Kidney (tissue), 14 donors: ENCODE data around the gene ZNF212. TPM values are rescaled to one million over a fixed set of nuclear protein-coding genes. Genes with fewer than 3 reads are reported as not detected.
A peak's percentile ranks its signal among the peaks of the same experiment; 100 is the strongest.

Experiments
- DNase-seq, 5 donors: peaks; one replicate each; pipeline ENCODE4 v3.0.0-alpha.2; 2013 to 2020
- FAIRE-seq: peaks from 2 replicates; lab custom pipeline; 2012; peaks lifted over from hg19 to GRCh38; lab: Jason Lieb, UNC
- H3K27ac ChIP-seq, 2 donors: one replicate each; pipeline ENCODE4 v1.7.0; 2013; ENCODE audit warnings: low read depth in 2 of 2, low read length in 2 of 2, inconsistent platforms in 1 of 2
- H3K27me3 ChIP-seq: one replicate; pipeline ENCODE4 v1.7.1; 2013; ENCODE audit warnings: low read length, inconsistent platforms; ENCODE audit not compliant: control insufficient read depth, insufficient read depth
- H3K36me3 ChIP-seq, 3 donors: one replicate each; pipeline versions ENCODE4 v1.7.0 to v1.7.1; 2013; ENCODE audit warnings: low read length in 3 of 3, control low read depth in 1 of 3, inconsistent platforms in 1 of 3; ENCODE audit not compliant: insufficient read depth in 3 of 3, control insufficient read depth in 2 of 3
- H3K4me1 ChIP-seq, 3 donors: one replicate each; pipeline versions ENCODE4 v1.7.0 to v1.7.1; 2013; ENCODE audit warnings: low read length in 3 of 3, inconsistent platforms in 1 of 3, low read depth in 1 of 3; ENCODE audit not compliant: control insufficient read depth in 2 of 3, insufficient read depth in 2 of 3
- H3K4me3 ChIP-seq, 3 donors: one replicate each; pipeline versions ENCODE4 v1.7.0 to v1.8.1; 2013; ENCODE audit warnings: low read length in 3 of 3, control low read depth in 1 of 3, inconsistent platforms in 1 of 3
- H3K9ac ChIP-seq, 3 donors: one replicate each; pipeline versions ENCODE4 v1.7.0 to v1.7.1; 2013; ENCODE audit warnings: low read length in 3 of 3, control low read depth in 1 of 3, inconsistent platforms in 1 of 3
- H3K9me3 ChIP-seq, 3 donors: one replicate each; pipeline versions ENCODE4 v1.7.0 to v1.7.1; 2013; ENCODE audit warnings: low read length in 3 of 3, control low read depth in 1 of 3, inconsistent platforms in 1 of 3; ENCODE audit not compliant: control insufficient read depth in 2 of 3, insufficient read depth in 1 of 3
- intact Hi-C: fragments of 100-400 bp; cut with DNase I; formaldehyde crosslinking; loops from one replicate; pipeline ENCODE4 v1.11.1; 2022
- polyA plus RNA-seq: library from polyadenylated mRNA; stranded (reverse); fragments of 350-450 nt; fragmentation: Illumina TruSeq; extraction: RNeasy Lipid Tissue Mini Kit (QIAGEN cat#74804); gene quantifications from one replicate; pipeline ENCODE4 v1.2.3, GENCODE V29; 2014; ENCODE audit warnings: low read depth, low replicate concordance; ENCODE audit not compliant: insufficient read depth
- total RNA-seq: library from RNA; stranded (reverse); fragmentation: NEBNext Ultra II Directional; extraction: Animal tissue kit (Norgen Biotek cat#: 25700); gene quantifications from one replicate; pipeline ENCODE4 v1.2.1, GENCODE V29; 2021
- TF ChIP-seq, protein P1 (sequence below): IDR thresholded peaks from 3 replicates; pipeline ENCODE4 v1.5.1; 2012; ENCODE audit warnings: mild to moderate bottlenecking, moderate library complexity, borderline replicate concordance; ENCODE audit not compliant: insufficient read depth; ENCODE audit errors: extremely low read depth
- donor health status: control.
- donor health status: control.
- donor health status: control.
- donor health status: control.
- donor health status: control.
- donor health status: DM: yes; HTN: yes; CAD: no.
- donor health status: Normal renal cell carcinoma (clear cell type).

The ZNF212 gene
- total and polyA plus RNA-seq, 2 donors from 2014 or later, result 7.9 to 13.4 TPM

DNA sequence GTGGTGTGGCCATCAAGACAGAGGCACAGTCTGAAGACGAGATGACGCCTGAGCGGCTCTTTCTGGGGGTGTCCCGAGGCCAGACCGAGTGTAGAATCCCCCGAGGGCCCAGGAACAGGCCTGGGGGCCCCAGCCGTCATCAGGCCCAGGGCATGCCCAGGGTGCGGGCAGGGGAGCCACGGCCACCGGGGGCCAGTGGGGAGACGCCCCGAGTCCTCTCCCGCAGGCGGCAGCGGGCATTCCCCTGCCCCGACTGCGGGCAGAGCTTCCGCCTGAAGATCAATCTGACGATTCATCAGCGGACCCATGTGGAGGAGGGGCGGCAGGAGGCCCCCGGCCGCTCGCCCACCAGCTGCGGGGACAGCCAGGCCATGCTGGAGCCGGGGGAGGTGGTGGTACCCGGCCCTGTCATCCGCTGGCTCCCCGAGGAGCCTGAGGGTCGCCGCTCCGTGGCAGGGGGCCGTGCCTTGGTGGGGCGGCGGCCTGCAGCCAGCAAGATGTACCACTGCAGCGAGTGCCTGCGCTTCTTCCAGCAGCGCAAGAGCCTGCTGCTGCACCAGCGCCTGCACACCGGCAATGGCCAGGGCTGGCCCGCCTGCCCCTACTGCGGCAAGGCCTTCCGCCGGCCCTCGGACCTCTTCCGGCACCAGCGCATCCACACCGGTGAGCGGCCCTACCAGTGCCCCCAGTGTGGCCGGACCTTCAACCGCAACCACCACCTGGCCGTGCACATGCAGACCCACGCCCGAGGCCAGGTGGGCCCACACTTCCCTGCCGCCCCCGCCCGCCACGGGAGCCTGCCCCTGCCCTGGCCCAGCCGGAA lies 42.3 kb downstream of the ZNF212 start:
- intact Hi-C loops, result no loop called here
- Histone ChIP-seq H3K27ac (no peak overlapping the region), H3K9me3 (no peaks in the 10 kb centered on the region), H3K4me3 (no peak overlapping the region), H3K4me1 (peaks cover 0 to 6% (median 6%) of the 10 kb centered on the region in 3 donors), H3K9ac (no peak overlapping the region), H3K36me3 (peaks cover 0 to 14% (median 9%) of the 10 kb centered on the region in 3 donors), H3K27me3 (no peaks in the 10 kb centered on the region)
- TF ChIP-seq, protein P1, sequence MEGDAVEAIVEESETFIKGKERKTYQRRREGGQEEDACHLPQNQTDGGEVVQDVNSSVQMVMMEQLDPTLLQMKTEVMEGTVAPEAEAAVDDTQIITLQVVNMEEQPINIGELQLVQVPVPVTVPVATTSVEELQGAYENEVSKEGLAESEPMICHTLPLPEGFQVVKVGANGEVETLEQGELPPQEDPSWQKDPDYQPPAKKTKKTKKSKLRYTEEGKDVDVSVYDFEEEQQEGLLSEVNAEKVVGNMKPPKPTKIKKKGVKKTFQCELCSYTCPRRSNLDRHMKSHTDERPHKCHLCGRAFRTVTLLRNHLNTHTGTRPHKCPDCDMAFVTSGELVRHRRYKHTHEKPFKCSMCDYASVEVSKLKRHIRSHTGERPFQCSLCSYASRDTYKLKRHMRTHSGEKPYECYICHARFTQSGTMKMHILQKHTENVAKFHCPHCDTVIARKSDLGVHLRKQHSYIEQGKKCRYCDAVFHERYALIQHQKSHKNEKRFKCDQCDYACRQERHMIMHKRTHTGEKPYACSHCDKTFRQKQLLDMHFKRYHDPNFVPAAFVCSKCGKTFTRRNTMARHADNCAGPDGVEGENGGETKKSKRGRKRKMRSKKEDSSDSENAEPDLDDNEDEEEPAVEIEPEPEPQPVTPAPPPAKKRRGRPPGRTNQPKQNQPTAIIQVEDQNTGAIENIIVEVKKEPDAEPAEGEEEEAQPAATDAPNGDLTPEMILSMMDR, result no peak
- FAIRE-seq (no peak), DNase-seq (peak in 1 of 5 donors; percentile 72)

DNA sequence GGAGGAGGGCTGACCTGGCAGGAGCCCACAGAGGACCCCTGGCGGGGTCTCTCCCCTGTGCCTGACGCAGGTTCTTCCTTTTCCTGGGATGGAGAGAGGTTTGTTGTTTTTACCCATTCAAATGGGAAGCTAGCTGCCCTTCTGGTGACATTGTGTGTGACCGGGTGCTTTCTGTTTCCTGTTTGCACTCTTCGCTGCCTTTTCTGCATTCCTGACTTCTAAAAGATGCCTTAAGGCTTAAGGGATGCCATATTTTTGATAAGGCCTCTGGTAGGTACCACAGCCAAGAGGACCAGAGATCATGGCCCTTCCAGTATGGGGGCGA lies 42.8 kb downstream of the ZNF212 start:
- H3K27ac ChIP-seq, result no peak overlapping the region
- DNase-seq (no peak), FAIRE-seq (no peak)
- H3K36me3 ChIP-seq, result peaks cover 0 to 14% (median 9%) of the 10 kb centered on the region in 3 donors
- TF ChIP-seq, protein P1, result no peak
- H3K27me3 ChIP-seq, result no peaks in the 10 kb centered on the region
- intact Hi-C loops, result no loop called here
- no peak overlapping the region for H3K9ac ChIP-seq
- H3K4me1 ChIP-seq, result peaks cover 0 to 6% (median 6%) of the 10 kb centered on the region in 3 donors
- H3K9me3 ChIP-seq, result no peaks in the 10 kb centered on the region
- H3K4me3 ChIP-seq, result no peak overlapping the region

DNA sequence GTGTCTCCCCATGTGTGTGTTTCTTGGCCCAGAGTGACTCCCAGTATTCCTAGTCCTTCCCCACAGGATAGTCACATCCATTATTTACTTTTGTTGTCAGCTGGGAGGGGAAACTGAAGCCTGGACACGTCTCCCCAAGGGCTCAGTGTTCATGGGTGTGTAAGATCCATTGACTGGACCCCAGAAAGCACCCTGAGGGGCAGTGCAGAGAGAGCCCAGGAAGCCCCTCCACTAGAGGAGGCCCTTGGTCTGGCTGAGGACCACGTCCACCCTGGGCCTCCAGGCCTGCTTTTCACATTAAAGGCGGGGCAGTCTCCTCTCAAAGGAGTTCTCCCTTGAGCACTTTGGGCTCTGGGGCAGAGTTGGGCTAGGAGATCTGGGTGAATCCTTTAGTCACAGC lies 43.9 kb downstream of the ZNF212 start:
- Histone ChIP-seq H3K27ac (no peak overlapping the region), H3K4me1 (peaks cover 0 to 6% (median 6%) of the 10 kb centered on the region in 3 donors), H3K27me3 (no peaks in the 10 kb centered on the region), H3K9ac (no peak overlapping the region), H3K4me3 (no peak overlapping the region), H3K9me3 (no peaks in the 10 kb centered on the region), H3K36me3 (peaks cover 0 to 9% (median 7%) of the 10 kb centered on the region in 3 donors)
- FAIRE-seq (no peak), DNase-seq (no peak)
- TF ChIP-seq, protein P1, result no peak
- intact Hi-C loops, result no loop called here
